ENCODE measurements around the gene KRT79.

Gene KRT79

DNA sequence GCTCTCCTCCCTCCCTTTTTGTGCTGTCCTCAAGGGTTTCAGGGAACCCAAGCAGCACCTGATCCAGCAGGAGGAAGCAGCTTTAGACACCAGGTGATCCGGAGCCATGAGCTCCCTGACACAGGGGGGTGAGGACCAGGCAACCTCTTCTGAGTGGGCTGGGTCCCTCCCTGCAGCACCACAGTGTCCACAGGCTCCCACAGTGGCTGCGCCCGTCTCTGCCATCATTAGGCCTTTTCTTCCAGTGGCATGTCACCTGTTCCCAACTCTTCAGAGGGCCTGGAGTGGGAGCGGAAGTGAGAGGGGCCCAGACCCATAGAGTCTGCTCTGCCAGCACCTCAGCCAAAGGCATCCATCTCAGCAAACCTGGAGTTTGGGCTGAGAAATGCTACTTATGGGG lies 56.5 kb downstream of the KRT79 start:
- no peak for DNase-seq

DNA sequence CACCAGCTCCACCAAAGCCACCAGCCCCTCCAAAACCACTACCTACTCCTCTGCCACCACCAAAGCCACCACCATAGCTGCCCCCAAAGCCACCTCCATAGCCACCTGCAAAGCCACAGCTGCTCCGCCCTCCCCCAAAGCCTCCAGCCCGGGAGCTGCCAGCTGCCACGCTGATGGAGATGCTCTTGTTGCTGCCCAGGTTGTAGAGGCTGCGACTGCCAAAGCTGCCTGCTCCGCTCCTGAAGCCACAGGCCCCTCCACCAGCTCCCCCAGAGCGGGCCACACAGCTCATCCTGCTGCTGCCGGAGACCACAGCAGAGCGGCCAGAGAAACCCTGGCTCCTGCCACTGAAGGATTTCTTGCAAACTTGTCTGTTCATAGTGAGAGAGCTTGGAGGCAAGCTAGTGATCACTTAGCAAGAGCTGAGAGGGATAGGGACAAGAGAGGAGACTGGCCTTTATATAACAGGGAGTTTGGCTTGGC lies 57.2 kb downstream of the KRT79 start, which contains the start of gene KRT76:
KRT76 (minus strand) TSS at position 433 of the 483 bp plus-strand sequence; CDS start at position 379, 54 bp downstream.
- H3K36me3 Mint-ChIP-seq (ENCODE audit: low read depth), result no peaks in the 10 kb centered on the region
- H3K9me3 Mint-ChIP-seq, result no peaks in the 10 kb centered on the region
- ATAC-seq (no peak), DNase-seq (no peak)
- no peaks in the 10 kb centered on the region for H3K4me1 Mint-ChIP-seq
- no peak within 1 kb of the TSS for H3K27ac Mint-ChIP-seq
- no peaks in the 10 kb centered on the region for H3K27me3 Mint-ChIP-seq
- no peak within 1 kb of the TSS for H3K4me3 Mint-ChIP-seq

More for the DNA sequence above, 56.5 kb downstream of the KRT79 start:
- Mint-ChIP-seq H3K27me3 (no peaks in the 10 kb centered on the region), H3K9me3 (no peaks in the 10 kb centered on the region), H3K36me3 (ENCODE audit: low read depth) (no peaks in the 10 kb centered on the region), H3K27ac (no peak overlapping the region), H3K4me1 (no peaks in the 10 kb centered on the region), H3K4me3 (no peak overlapping the region)
- no peak for ATAC-seq

DNA sequence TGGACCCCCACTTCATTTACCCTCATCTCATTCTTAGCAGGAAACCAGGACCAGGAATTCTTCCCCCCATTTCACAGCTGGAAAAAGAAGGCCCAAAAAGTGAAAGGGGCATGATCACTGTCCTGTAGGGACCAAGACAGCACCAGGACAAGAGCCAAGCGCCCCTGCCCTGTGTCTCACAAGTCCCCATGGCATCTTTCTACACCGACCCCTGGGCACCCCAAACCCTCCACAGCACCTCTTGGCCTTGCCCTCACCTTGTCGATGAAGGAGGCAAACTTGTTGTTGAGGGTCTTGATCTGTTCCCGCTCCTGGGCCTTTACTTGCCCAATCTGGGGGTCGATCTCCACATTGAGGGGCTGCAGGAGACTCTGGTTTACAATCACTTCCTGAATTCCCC lies 57.7 kb downstream of the KRT79 start:
- no peaks in the 10 kb centered on the region for H3K27me3 Mint-ChIP-seq

DNA sequence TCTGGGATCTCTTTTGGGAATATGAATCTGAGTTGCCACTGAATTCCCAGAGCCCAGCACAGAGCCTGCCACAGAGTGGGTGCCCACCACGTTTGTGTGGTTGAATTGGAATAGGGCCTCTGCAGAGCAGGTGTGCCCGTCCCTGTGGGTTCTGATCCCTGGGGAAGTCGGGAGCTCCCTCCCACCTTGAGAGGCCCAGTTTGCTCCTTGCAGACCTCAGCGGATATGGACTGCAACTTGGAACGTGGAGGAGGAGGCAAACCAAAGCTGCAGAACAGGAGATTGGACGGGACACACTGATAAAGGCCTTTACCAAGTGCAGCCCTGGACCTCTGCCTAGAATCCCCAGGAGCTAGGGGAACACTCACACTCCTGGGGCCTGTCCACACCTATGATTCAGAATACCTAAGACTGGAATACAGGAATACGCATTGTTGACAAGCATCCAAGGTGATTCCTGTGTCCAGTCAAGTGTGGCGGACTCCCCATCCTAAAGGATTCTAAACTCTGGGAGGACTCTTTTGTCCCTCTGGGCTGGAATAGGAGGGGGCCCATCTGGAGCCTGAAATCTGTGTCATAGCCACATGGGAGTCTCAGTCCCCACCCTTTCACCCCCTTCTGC lies 59.4 kb downstream of the KRT79 start:
- ATAC-seq (no peak), DNase-seq (no peak)
- Mint-ChIP-seq H3K27me3 (no peaks in the 10 kb centered on the region), H3K4me3 (no peak overlapping the region), H3K4me1 (no peaks in the 10 kb centered on the region), H3K27ac (no peak overlapping the region), H3K9me3 (no peaks in the 10 kb centered on the region), H3K36me3 (ENCODE audit: low read depth) (no peaks in the 10 kb centered on the region)

More for the DNA sequence above, 57.7 kb downstream of the KRT79 start:
- ATAC-seq, result no peak
- no peak for DNase-seq
- H3K9me3 Mint-ChIP-seq, result no peaks in the 10 kb centered on the region
- no peaks in the 10 kb centered on the region for H3K4me1 Mint-ChIP-seq
- H3K27ac Mint-ChIP-seq, result no peak overlapping the region
- H3K4me3 Mint-ChIP-seq, result no peak overlapping the region
- no peaks in the 10 kb centered on the region for H3K36me3 Mint-ChIP-seq (ENCODE audit: low read depth)

DNA sequence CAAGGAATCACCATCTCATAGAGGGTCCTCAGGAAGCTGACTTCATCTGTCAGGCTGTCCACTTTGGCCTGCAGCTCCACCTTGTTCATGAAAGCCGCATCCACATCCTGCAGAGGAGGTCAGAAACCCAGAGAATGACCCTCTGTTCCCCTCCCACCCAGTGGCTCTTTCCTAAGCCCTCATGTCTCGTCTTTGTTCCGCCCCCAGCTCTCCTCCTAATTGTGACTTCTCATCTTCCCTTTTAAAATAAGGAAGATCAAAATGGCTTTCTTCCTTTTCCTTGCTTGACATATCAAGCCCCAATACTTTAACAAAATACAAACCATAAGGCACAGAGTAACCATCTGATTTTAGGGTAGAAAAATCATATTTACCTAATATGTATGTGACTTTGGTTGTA lies 61.3 kb downstream of the KRT79 start:
- Mint-ChIP-seq H3K27me3 (no peaks in the 10 kb centered on the region), H3K4me1 (no peaks in the 10 kb centered on the region), H3K27ac (no peak overlapping the region)

DNA sequence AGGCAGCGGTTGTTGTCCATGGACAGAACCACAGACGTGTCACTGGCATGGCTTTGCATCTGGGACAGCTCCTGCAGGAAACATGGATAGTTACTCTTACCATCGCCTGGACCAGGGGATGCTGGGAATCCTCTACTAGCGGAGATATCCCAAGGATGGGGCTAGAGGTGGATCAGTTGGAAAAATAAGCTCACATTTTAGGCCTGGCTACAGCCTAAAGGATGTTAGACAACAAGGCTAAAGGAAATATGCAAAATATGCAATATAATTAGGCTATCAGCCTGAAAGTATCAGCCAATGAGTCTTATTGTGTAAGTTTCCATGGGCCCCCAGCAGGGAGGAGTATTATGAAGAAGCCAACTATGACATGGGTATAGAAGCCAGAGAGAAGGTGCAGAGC lies 61.9 kb downstream of the KRT79 start:
- H3K4me1 Mint-ChIP-seq, result no peaks in the 10 kb centered on the region
- H3K27ac Mint-ChIP-seq, result no peak overlapping the region
- no peaks in the 10 kb centered on the region for H3K27me3 Mint-ChIP-seq
- H3K4me3 Mint-ChIP-seq, result no peak overlapping the region
- no peaks in the 10 kb centered on the region for H3K36me3 Mint-ChIP-seq (ENCODE audit: low read depth)
- DNase-seq (no peak), ATAC-seq (no peak)
- no peaks in the 10 kb centered on the region for H3K9me3 Mint-ChIP-seq

More for the DNA sequence above, 61.3 kb downstream of the KRT79 start:
- Mint-ChIP-seq H3K9me3 (no peaks in the 10 kb centered on the region), H3K4me3 (no peak overlapping the region), H3K36me3 (ENCODE audit: low read depth) (no peaks in the 10 kb centered on the region)
- DNase-seq (no peak), ATAC-seq (no peak)

DNA sequence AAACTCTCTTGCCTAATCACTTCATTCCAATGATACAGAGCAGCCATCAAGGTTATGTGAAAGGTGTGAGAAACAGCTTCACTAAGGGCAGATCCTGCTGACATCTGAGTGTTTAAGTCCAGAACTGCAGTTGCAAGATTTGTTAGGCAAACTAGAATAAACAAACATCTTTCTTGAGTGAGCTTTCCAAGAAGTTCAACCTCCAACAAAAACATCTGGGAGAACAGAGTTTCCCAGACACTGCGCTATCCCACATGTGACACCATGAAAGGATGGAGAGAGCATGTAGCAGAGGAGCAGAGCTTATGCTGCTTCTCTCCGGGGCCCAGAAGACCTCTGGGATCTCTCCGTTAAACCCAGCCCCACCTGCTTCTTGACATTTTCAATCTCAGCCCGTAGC lies 62.6 kb downstream of the KRT79 start:
- Mint-ChIP-seq H3K4me3 (no peak overlapping the region), H3K27me3 (no peaks in the 10 kb centered on the region), H3K9me3 (no peaks in the 10 kb centered on the region), H3K27ac (no peak overlapping the region), H3K36me3 (ENCODE audit: low read depth) (no peaks in the 10 kb centered on the region), H3K4me1 (no peaks in the 10 kb centered on the region)
- ATAC-seq (no peak), DNase-seq (no peak)
